GM12801 (cell line): ENCODE data around the gene SEC61B.

Experiments used
- TF ChIP-seq, protein P1 (sequence below): IDR thresholded peaks from one replicate; pipeline ENCODE4 v1.5.1; 2011; ENCODE audit warnings: control low read depth; ENCODE audit not compliant: insufficient read length; ENCODE audit errors: extremely low read depth

SEC61B gene

GRCh38 chr9:99221621-99222415 lies at the start of gene SEC61B, which contains the start of gene ALG2:
SEC61B (plus strand) TSS chr9:99222282; CDS start chr9:99222364, 82 bp downstream.
ALG2 (minus strand) TSS chr9:99221942; CDS start chr9:99221894, 48 bp downstream.
- TF ChIP-seq, protein P1, sequence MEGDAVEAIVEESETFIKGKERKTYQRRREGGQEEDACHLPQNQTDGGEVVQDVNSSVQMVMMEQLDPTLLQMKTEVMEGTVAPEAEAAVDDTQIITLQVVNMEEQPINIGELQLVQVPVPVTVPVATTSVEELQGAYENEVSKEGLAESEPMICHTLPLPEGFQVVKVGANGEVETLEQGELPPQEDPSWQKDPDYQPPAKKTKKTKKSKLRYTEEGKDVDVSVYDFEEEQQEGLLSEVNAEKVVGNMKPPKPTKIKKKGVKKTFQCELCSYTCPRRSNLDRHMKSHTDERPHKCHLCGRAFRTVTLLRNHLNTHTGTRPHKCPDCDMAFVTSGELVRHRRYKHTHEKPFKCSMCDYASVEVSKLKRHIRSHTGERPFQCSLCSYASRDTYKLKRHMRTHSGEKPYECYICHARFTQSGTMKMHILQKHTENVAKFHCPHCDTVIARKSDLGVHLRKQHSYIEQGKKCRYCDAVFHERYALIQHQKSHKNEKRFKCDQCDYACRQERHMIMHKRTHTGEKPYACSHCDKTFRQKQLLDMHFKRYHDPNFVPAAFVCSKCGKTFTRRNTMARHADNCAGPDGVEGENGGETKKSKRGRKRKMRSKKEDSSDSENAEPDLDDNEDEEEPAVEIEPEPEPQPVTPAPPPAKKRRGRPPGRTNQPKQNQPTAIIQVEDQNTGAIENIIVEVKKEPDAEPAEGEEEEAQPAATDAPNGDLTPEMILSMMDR = no peak

- TF ChIP-seq, protein P1 = no peak
Observed at GRCh38 chr9:99173570-99174504, 48.2 kb upstream of the SEC61B start.

DNA sequence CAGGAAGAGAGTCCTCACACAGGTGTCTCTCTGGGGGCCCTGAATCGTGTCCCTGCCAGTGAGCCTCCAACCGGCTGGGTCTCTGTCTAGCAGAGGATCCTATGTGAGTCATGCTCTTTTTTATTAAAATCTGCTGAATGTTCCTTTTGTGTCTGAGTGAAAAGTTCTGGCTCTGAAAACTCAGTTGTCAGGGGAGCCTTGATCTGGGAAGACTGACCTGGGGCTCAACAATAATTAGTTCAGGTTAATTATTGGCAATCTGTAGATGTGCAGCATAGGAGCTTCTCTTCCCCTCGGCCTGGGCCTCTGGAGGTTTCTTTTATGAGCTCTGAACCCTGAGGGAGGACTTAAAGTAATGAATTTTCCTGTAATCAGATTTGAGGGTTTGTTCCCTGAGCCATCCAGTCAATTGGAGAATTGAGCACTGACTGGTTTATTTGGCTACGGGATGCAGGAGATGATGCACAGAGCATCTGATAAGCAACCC lies 45.5 kb upstream of the SEC61B start:
- TF ChIP-seq, protein P1 = no peak

DNA sequence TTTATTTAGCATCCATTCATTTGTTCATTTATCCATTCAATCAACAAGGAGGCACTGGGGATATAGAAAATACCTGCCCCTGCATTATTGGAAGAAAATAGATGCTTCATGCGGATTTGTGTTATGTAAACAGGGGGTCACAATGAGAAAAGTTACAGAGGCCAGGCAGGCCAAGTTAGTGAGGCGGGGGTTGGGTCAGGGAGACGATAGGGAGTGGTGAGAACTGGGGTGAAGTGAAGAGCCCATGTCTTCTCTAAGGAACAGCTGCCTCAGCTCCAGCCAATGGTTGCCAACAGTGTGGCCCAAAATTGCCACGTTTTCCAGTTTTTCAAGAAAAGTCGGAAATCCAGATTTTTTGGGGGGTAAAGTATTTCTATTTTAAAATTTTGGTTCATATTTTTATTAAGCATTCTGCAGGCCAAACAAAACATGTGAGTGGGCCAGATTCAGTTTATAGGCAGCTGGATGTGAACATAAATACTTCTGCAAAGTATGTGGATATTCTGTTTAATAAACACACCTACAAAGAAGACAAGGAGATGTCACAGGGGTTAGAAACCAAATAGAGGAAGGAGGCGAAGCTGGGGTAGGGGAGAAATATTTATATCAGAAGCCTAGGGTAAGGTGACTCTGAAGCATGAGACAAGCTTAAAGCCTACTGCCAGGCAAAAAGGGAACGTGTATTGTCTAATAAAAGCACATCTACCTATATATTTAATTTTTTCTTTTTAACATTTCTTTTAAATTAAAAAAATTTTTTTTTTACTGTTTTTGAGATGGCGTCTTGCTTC lies 44.3 kb upstream of the SEC61B start:
- TF ChIP-seq, protein P1 = no peak

- TF ChIP-seq, protein P1 = no peak
Observed at GRCh38 chr9:99178912-99179872, 42.9 kb upstream of the SEC61B start.

GRCh38 chr9:99180199-99180598 lies 41.9 kb upstream of the SEC61B start:
- TF ChIP-seq, protein P1 = no peak
